ENCODE measurements around the gene HYCC1. TPM values are rescaled to one million over a fixed set of nuclear protein-coding genes. Genes with fewer than 3 reads are reported as not detected.

HYCC1 gene
- total and polyA plus RNA-seq, 9 of the 15 experiments (the other 6 are each of a cell fraction or from before 2014, with no cell fraction given), result 11.2 to 40.6 (median 37.9) TPM

DNA sequence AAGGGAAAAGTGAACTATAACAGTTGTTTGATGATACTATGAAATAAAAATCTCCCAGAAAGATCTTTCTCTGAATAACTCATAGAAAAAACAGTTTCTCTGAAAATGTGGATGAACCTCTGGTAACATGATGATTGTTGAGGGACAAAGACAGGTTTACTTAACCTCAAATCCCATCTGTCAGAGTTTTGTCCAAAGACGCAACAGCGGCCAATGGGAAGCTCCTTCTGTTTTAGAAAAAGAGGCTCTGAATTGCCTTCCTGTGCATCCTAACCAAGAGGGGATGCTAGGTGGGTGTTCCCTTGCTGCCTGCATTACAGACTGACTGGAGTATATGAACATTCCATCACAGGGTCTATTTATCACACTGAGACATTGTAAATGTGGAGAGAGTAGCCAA, 8.9 kb upstream of the HYCC1 start:
- POLR2A ChIA-PET, result no interaction called here
- H2AFZ ChIP-seq (ENCODE audit: low read depth, low read length), result peak overlapping the region; percentile 78; the same call in 1 of the 2 replicates
- no peaks in the 10 kb centered on the region for H3K9me3 ChIP-seq (replicated peaks; ENCODE audit: control insufficient read depth, insufficient read depth, low read depth, low read length)
- H3K9ac ChIP-seq (ENCODE audit: insufficient read depth in 1 of 2, low read depth in 2 of 2, low read length in 2 of 2), result no peak overlapping the region
- H4K20me1 ChIP-seq (replicated peaks; ENCODE audit: control insufficient read depth, insufficient read depth, low read length), result no peaks in the 10 kb centered on the region
- ATAC-seq, result no peak
- no peaks in the 10 kb centered on the region for H3K36me3 ChIP-seq (ENCODE audit: control insufficient read depth, insufficient read depth, low read length)
- intact Hi-C loops (cut with micrococcal nuclease) (no loop called here), in situ Hi-C loops (cut with MboI) (no loop called here)
- DNase-seq (ENCODE audit: extremely low read depth in 1 of 4, low spot score in 3 of 4), result no peak
- H3K4me3 ChIP-seq, result no peak overlapping the region
- no peak overlapping the region for H3K4me2 ChIP-seq (ENCODE audit: insufficient read depth, low read length)
- no peaks in the 10 kb centered on the region for H3K27me3 ChIP-seq (ENCODE audit: control insufficient read depth in 2 of 2, insufficient read depth in 2 of 2, low read length in 2 of 2)
- peaks cover 4 to 16% of the 10 kb centered on the region in 2 experiments; a peak in 2 of 5 replicates for H3K4me1 ChIP-seq (replicated peaks in 1 of 2; ENCODE audit: control insufficient read depth in 2 of 2, insufficient read depth in 2 of 2, low read length in 2 of 2)
- CTCF ChIA-PET (ENCODE audit: low intra/inter-chr PET ratio), result no interaction called here
- no TSS peak for BruUV-seq (replicated peaks)
- no peaks in the 10 kb centered on the region for H3K9me1 ChIP-seq (ENCODE audit: control insufficient read depth, insufficient read depth, low read length)
- H3K27ac ChIP-seq (ENCODE audit: extremely low read depth, low read depth, low read length), result no peak overlapping the region
- WGBS (ENCODE audit: insufficient coverage, low coverage, missing lambda C conversion rate), result 96% methylated on average over 2 of the region's 2 CpGs
- no peaks in the 10 kb centered on the region for H3K79me2 ChIP-seq (ENCODE audit: control insufficient read depth, insufficient read depth, low read length)
- FAIRE-seq, result no peak
- TF ChIP-seq ZNF436 (CRISPR knock-in tag; IDR thresholded peaks at IDR 0.05), result no peak
- TF ChIP-seq, protein P1, sequence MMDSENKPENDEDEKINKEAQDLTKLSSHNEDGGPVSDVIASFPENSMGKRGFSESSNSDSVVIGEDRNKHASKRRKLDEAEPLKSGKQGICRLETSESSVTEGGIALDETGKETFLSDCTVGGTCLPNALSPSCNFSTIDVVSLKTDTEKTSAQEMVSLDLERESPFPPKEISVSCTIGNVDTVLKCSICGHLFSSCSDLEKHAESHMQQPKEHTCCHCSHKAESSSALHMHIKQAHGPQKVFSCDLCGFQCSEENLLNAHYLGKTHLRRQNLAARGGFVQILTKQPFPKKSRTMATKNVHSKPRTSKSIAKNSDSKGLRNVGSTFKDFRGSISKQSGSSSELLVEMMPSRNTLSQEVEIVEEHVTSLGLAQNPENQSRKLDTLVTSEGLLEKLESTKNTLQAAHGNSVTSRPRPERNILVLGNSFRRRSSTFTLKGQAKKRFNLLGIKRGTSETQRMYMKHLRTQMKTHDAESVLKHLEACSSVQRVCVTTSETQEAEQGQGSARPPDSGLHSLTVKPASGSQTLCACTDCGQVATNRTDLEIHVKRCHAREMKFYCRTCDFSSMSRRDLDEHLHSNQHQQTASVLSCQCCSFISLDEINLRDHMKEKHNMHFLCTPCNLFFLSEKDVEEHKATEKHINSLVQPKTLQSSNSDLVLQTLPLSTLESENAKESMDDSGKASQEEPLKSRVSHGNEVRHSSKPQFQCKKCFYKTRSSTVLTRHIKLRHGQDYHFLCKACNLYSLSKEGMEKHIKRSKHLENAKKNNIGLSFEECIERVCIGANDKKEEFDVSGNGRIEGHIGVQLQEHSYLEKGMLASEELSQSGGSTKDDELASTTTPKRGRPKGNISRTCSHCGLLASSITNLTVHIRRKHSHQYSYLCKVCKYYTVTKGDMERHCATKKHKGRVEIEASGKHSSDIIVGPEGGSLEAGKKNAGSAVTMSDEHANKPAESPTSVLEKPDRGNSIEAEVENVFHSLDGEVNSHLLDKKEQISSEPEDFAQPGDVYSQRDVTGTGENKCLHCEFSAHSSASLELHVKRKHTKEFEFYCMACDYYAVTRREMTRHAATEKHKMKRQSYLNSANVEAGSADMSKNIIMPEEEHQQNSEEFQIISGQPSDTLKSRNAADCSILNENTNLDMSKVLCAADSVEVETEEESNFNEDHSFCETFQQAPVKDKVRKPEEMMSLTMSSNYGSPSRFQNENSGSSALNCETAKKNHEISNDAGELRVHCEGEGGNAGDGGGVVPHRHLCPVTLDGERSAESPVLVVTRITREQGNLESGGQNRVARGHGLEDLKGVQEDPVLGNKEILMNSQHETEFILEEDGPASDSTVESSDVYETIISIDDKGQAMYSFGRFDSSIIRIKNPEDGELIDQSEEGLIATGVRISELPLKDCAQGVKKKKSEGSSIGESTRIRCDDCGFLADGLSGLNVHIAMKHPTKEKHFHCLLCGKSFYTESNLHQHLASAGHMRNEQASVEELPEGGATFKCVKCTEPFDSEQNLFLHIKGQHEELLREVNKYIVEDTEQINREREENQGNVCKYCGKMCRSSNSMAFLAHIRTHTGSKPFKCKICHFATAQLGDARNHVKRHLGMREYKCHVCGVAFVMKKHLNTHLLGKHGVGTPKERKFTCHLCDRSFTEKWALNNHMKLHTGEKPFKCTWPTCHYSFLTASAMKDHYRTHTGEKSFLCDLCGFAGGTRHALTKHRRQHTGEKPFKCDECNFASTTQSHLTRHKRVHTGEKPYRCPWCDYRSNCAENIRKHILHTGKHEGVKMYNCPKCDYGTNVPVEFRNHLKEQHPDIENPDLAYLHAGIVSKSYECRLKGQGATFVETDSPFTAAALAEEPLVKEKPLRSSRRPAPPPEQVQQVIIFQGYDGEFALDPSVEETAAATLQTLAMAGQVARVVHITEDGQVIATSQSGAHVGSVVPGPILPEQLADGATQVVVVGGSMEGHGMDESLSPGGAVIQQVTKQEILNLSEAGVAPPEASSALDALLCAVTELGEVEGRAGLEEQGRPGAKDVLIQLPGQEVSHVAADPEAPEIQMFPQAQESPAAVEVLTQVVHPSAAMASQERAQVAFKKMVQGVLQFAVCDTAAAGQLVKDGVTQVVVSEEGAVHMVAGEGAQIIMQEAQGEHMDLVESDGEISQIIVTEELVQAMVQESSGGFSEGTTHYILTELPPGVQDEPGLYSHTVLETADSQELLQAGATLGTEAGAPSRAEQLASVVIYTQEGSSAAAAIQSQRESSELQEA (IDR thresholded peaks at IDR 0.05; ENCODE audit: low read depth), result no peak
- no peak for TF ChIP-seq SMARCB1 (IDR thresholded peaks at IDR 0.05; ENCODE audit: insufficient read length, low read depth)
- TF ChIP-seq, protein P2, sequence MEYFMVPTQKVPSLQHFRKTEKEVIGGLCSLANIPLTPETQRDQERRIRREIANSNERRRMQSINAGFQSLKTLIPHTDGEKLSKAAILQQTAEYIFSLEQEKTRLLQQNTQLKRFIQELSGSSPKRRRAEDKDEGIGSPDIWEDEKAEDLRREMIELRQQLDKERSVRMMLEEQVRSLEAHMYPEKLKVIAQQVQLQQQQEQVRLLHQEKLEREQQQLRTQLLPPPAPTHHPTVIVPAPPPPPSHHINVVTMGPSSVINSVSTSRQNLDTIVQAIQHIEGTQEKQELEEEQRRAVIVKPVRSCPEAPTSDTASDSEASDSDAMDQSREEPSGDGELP (CRISPR knock-in tag; IDR thresholded peaks at IDR 0.05; ENCODE audit: borderline replicate concordance), result no peak
- no peak for TF ChIP-seq SOX6 (IDR thresholded peaks at IDR 0.05)
- no peak for TF ChIP-seq HNRNPL (IDR thresholded peaks at IDR 0.05; ENCODE audit: low read depth, low read length)
- TF ChIP-seq, protein P3, sequence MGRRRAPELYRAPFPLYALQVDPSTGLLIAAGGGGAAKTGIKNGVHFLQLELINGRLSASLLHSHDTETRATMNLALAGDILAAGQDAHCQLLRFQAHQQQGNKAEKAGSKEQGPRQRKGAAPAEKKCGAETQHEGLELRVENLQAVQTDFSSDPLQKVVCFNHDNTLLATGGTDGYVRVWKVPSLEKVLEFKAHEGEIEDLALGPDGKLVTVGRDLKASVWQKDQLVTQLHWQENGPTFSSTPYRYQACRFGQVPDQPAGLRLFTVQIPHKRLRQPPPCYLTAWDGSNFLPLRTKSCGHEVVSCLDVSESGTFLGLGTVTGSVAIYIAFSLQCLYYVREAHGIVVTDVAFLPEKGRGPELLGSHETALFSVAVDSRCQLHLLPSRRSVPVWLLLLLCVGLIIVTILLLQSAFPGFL (CRISPR knock-in tag; IDR thresholded peaks at IDR 0.05), result no peak
- TF ChIP-seq NR2F6 (CRISPR knock-in tag; IDR thresholded peaks at IDR 0.05), result no peak
- TF ChIP-seq NFYB (IDR thresholded peaks at IDR 0.05; ENCODE audit: extremely low read depth, insufficient read length), result no peak
- TF ChIP-seq CSDE1 (IDR thresholded peaks at IDR 0.05), result no peak
- TF ChIP-seq CREB1 (IDR thresholded peaks at IDR 0.05), result no peak
- TF ChIP-seq CREB1 (CRISPR knock-in tag; IDR thresholded peaks at IDR 0.05), result no peak

Measured in K562 (cell line).